SK-N-MC (cell line): ENCODE measurements around the gene CIDEA.

Experiments used
- DNase-seq: peaks from one replicate; pipeline ENCODE4 v3.0.0-alpha.2; 2011; ENCODE audit warnings: low read depth, low spot score
- H3K27ac ChIP-seq: fragments of 200-600 bp; sonication (generic); 2 replicates; pipeline ENCODE4 v1.5.1; 2016; ENCODE audit warnings: mixed run types
- H3K36me3 ChIP-seq: fragments of 200-600 bp; sonication (generic); 2 replicates; pipeline ENCODE4 v1.6.1; 2017; ENCODE audit warnings: antibody characterized with exemption, low read length, mixed read lengths; ENCODE audit not compliant: insufficient read depth
- H3K4me3 ChIP-seq: fragments of 200-600 bp; sonication (generic); 2 replicates; pipeline ENCODE4 v1.5.1; 2016
- H3K9ac ChIP-seq: fragments of 200-600 bp; sonication (generic); 2 replicates; pipeline ENCODE4 v1.8.0; 2017; ENCODE audit warnings: mixed run types, mixed read lengths; ENCODE audit not compliant: insufficient read length
- H3K9me3 ChIP-seq: fragments of 200-600 bp; sonication (generic); 2 replicates; pipeline ENCODE4 v1.6.1; 2017; ENCODE audit warnings: low read depth, mild to moderate bottlenecking, antibody characterized with exemption, low read length, moderate library complexity, mixed read lengths
- EZH2 ChIP-seq: fragments of 200-600 bp; sonication (generic); IDR thresholded peaks from one replicate; pipeline ENCODE4 v1.6.1; 2017; ENCODE audit warnings: antibody characterized with exemption
- FOXP2 ChIP-seq: optimal IDR thresholded peaks from 2 replicates; pipeline ENCODE3; 2011; ENCODE audit warnings: mild to moderate bottlenecking, moderate library complexity; ENCODE audit not compliant: insufficient read depth; ENCODE audit errors: extremely low read length, control extremely low read depth
- POLR2AphosphoS5 ChIP-seq: IDR thresholded peaks from 2 replicates; pipeline ENCODE4 v1.6.1; 2012; ENCODE audit warnings: mild to moderate bottlenecking, low read depth, low read length, borderline replicate concordance

Gene CIDEA

DNA sequence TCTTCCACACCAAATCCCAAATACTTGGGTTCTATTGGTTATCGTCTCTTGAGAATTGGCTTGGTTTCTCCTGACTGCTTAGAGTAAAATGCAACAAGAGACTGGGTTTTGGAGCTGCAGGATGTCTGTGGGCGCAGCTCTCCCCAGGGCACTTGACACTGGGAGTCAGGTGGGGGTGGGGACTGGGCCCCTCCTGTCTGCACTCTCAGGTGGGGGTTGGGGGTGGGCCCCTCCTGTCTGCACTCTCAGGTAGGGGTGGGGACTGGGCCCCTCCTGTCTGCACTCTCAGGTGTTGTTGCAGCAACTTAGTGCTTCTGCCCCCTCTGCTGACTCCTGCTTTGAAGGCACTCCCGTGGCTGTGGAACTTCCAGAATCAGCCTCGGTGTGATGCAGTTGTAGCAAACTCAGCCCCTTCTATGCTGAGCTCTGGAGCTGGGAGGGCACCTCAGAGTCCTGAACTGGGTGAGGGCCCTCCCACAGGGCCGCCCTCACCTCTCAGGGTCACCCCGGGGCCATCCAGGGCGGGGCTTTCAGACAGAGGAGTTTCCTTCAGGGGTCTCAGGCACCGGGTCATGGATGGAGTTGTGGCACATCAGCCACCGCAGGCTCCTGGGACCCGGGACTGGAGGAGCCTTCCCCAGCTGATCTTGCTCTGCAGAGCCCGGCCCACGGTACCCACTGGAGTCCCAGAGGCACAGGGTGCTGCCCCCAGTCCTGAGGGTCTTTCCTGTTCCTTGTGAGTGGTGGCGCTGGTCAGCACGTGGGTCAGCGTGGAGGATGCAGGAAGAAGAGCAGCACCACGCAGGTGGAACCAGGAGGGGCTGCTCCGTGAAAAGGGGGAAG lies 22.9 kb upstream of the CIDEA start:
- H3K4me3 ChIP-seq = no peak overlapping the region

DNA sequence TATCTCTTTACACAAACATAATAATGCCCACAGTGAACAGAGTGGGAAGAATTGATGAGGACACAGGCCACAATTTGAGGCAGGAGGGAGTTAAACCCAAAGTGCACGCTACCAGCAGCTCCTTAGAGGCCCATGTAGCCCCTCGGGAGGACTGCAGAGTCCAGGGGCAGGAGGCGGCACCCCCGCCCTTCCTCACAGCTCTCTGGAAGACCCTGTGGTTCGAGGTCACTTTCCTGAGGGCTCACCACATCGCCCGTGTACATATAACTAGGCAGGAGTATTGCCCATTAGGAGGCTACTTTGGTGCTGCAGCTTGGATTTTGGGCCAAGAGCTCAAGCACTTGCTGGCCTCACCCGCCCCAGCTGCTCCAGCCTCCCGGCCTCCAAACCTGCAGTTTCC lies 22.2 kb upstream of the CIDEA start:
- Histone ChIP-seq H3K4me3 (no peak overlapping the region), H3K27ac (no peak overlapping the region), H3K9me3 (no peaks in the 10 kb centered on the region), H3K9ac (no peak overlapping the region), H3K36me3 (no peaks in the 10 kb centered on the region)
- TF ChIP-seq FOXP2 (no peak), POLR2AphosphoS5 (no peak)
- no peak for DNase-seq

More for the DNA sequence above, 22.9 kb upstream of the CIDEA start:
- Histone ChIP-seq H3K27ac (no peak overlapping the region), H3K9ac (no peak overlapping the region), H3K9me3 (no peaks in the 10 kb centered on the region), H3K36me3 (no peaks in the 10 kb centered on the region)
- DNase-seq = no peak
- TF ChIP-seq FOXP2 (no peak), EZH2 (no peak), POLR2AphosphoS5 (no peak)

DNA sequence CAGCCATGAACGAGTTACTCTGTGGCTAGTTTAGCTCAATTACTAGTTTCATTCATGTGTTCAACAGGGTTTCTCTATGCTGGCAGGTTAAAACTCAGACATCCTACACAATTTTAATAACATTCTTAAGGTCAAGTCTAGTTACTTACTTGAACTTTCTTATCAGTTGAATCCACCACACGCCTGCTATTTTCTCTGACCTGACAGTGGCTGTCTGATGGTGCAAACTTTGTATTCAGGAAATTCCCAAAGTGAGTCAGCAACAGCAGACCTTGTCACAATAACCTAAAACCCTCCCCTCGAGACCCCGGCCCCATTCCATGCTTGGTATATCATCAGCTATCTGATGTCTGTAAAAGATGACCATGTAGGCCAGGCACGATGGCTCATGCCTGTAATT lies 20.8 kb upstream of the CIDEA start:
- TF ChIP-seq POLR2AphosphoS5 (no peak), EZH2 (no peak), FOXP2 (no peak)
- Histone ChIP-seq H3K4me3 (no peak overlapping the region), H3K27ac (no peak overlapping the region), H3K9ac (no peak overlapping the region), H3K36me3 (no peaks in the 10 kb centered on the region), H3K9me3 (no peaks in the 10 kb centered on the region)
- no peak for DNase-seq

DNA sequence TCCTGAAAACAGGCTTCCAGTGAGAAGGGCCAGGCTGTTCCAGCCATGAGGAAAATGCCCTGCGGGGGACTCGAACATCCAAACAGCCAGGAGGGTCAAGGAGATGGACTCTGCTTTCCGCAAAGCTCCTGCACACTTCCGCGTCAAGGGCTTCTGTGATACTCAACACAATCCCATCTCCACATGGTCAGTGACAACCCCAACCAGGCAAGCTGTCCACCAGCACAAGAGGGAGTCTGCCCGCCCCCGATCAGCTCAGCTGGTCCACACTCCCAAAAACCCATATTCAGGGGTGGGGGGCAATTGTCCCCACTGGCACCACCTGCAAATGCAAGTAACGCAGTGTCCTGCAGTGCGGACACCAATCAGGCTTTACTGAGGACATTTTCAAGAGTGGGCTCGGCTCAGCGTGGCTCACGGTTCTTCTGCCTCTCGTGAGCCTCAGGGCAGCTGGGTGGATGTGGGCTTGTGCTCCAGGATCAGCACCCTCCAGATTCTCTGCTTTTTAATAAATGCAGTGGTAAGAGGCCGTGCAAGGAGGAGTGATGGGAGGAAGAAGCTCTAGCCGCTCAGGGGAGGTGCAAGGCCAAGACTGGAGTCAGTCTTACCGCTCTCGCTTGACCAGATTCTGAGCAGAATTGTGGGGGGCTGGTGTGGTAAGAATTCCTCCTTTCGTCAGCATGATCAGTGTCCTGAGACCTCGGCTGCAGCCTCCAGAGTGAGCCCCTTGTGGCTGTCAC lies 19.5 kb upstream of the CIDEA start:
- TF ChIP-seq POLR2AphosphoS5 (no peak), FOXP2 (no peak), EZH2 (no peak)
- no peak overlapping the region for H3K27ac ChIP-seq
- H3K9me3 ChIP-seq = no peaks in the 10 kb centered on the region
- no peak for DNase-seq
- no peak overlapping the region for H3K9ac ChIP-seq
- H3K36me3 ChIP-seq = no peaks in the 10 kb centered on the region
- no peak overlapping the region for H3K4me3 ChIP-seq

DNA sequence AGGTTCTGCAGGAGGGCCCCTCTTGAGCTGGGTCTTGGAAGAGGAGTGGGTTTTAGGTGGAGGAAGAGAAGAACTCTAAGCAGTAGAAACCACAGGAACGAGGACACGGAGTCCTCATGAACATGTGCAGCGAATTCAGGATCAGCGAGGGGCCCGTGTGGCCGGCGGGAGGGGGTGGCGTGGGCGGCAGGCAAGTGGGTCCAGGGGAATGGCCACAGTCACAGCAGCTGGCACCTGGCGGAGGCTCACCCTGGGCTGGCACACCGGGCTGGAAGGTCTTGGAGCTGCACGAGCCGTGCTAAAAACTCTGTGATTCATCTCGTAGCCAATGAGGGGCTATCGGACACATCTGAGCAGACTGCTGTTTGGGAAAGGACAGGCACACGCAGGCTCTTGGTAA lies 18.0 kb upstream of the CIDEA start:
- DNase-seq = no peak
- Histone ChIP-seq H3K36me3 (no peaks in the 10 kb centered on the region), H3K27ac (no peak overlapping the region), H3K4me3 (no peak overlapping the region), H3K9me3 (no peaks in the 10 kb centered on the region), H3K9ac (no peak overlapping the region)
- TF ChIP-seq EZH2 (no peak), POLR2AphosphoS5 (no peak), FOXP2 (no peak)

DNA sequence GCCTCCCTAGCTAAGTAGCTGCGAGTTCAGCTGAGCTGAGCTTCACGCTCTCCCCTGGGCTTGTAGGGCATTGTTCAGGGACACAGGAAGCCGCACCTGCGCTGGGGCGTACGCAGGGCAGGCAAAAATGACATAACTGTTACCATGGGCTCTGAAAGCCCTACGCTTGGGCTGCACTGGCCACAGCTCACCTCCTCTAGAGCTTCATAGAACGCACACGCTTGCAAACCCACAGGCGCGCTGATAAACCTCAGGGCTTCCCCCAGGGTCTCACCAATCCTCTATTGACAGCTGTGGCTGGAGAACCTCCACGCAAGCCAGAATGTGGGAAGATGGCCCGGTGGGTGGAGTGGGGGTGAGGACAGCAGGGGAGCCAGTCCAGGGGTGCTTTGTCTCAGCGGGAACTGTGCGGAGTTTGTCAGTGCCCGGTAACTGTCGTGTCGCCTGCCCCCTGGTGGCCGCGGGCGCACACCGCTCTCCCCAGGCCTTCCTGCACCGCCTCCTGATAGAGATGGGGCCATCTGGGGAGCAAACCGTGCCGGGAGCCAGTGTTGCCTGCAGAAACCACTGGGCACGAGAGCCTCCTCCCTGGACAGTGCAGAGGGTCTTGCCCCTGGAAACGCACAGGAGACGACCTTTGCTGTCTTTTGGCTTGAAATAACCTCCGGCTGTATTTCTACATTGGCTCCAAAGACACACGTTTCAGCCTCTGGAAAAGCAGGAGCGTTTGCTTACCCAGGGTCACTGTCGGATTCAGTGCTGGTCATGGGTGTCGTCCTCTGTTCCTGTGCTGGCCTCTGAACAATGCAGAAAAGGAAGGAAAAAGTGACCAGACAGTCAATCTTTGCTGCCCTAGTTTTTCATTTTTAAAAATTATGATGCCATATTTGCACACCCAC lies 17.0 kb upstream of the CIDEA start:
- H3K4me3 ChIP-seq = peak overlapping the region; percentile 26; the same call in 1 of the 2 replicates
- H3K27ac ChIP-seq = no peak overlapping the region

DNA sequence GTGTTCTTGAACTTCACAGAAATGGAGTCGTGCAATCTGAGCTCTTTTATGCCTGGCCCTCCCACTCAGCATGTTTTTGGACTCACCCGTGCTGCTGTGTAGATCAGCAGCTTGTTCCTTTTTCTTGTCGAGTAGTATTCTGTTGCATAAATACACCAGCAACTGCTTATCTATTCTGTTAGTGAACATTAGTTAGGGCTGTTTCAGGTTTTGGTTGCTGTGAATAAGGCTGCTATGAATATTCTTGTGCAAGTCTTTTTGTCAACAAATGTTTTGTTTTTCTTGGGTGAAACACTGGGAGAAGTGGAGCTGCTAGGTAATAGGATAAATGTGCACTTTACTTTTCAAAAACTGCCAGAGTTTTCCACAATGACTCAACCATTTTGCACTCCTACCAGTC lies 15.3 kb upstream of the CIDEA start:
- TF ChIP-seq POLR2AphosphoS5 (no peak), EZH2 (no peak), FOXP2 (no peak)
- no peak for DNase-seq

More for the DNA sequence above, 17.0 kb upstream of the CIDEA start:
- Histone ChIP-seq H3K36me3 (no peaks in the 10 kb centered on the region), H3K9me3 (no peaks in the 10 kb centered on the region), H3K9ac (no peak overlapping the region)
- no peak for TF ChIP-seq EZH2
- no peak for TF ChIP-seq FOXP2
- no peak for TF ChIP-seq POLR2AphosphoS5
- no peak for DNase-seq

DNA sequence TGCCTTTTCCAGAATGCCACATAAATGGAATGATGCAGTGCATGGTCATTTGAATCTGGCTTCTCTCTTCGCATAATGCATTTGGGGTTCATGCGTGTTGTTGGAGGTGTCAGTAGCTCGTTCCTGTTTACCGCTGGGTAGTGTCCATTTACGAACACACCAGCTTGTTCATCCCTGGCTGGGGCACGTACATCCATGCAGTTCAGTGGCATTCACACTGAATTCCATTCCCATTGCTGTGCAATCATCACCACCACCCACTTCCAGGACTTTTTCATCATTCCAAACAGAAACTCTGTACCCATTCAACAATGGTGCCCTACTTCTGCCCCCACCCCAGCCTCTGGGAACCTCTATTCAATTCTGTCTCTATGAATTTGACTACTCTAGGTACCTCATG lies 14.7 kb upstream of the CIDEA start:
- Histone ChIP-seq H3K36me3 (no peaks in the 10 kb centered on the region), H3K9ac (no peak overlapping the region), H3K9me3 (no peaks in the 10 kb centered on the region), H3K4me3 (no peak overlapping the region), H3K27ac (no peak overlapping the region)
- TF ChIP-seq EZH2 (no peak), POLR2AphosphoS5 (no peak), FOXP2 (no peak)
- no peak for DNase-seq

More for the DNA sequence above, 15.3 kb upstream of the CIDEA start:
- H3K4me3 ChIP-seq = no peak overlapping the region
- H3K9ac ChIP-seq = no peak overlapping the region
- no peak overlapping the region for H3K27ac ChIP-seq
- H3K9me3 ChIP-seq = no peaks in the 10 kb centered on the region
- no peaks in the 10 kb centered on the region for H3K36me3 ChIP-seq
